Heart right ventricle (tissue), 16 donors: Measurements from ENCODE around the gene STRN3. TPM values are rescaled to one million over a fixed set of nuclear protein-coding genes. Genes with fewer than 3 reads are reported as not detected.

Source experiments
- ATAC-seq, 8 donors: fragments of 200-7000 bp; cut with Tn5 transposase; one replicate each; pipeline ENCODE4 v1.9.1; 2020; ENCODE audit warnings: mild to moderate bottlenecking in 8 of 8, moderate library complexity in 8 of 8, moderate number of reproducible peaks in 1 of 8
- DNase-seq, 2 donors: peaks; one replicate each; pipeline ENCODE4 v3.0.0-alpha.2; 2020
- H3K27ac ChIP-seq, 10 donors: fragments of 200-600 bp; sonication (generic) in 2 of 10; one replicate each; pipeline versions ENCODE4 v1.5.0 to v1.8.0; 2020 to 2022; ENCODE audit warnings: mild to moderate bottlenecking in 3 of 10
- H3K27me3 ChIP-seq, 7 donors: fragments of 200-600 bp; one replicate each; pipeline ENCODE4 v1.8.0; 2021 to 2022; ENCODE audit warnings: mild to moderate bottlenecking in 2 of 7
- H3K36me3 ChIP-seq, 9 donors: fragments of 200-600 bp; sonication (generic) in 1 of 9; one replicate each; pipeline versions ENCODE4 v1.5.0 to v1.8.0; 2020 to 2022; ENCODE audit warnings: mild to moderate bottlenecking in 2 of 9
- H3K4me1 ChIP-seq, 9 donors: fragments of 200-600 bp; sonication (generic) in 1 of 9; one replicate each; pipeline versions ENCODE4 v1.5.0 to v1.8.0; 2020 to 2022; ENCODE audit warnings: mild to moderate bottlenecking in 4 of 9
- H3K4me3 ChIP-seq, 10 donors: fragments of 200-600 bp; sonication (generic) in 2 of 10; one replicate each; pipeline versions ENCODE4 v1.5.0 to v1.8.0; 2020 to 2022; ENCODE audit warnings: mild to moderate bottlenecking in 7 of 10, moderate library complexity in 2 of 10
- H3K9me3 ChIP-seq, 11 donors: fragments of 200-600 bp in 10 of 11; sonication (generic) in 2 of 11; one replicate each; pipeline versions ENCODE4 v1.5.0 to v1.8.0; 2013 to 2022; ENCODE audit warnings: mild to moderate bottlenecking in 2 of 11, control low read depth in 1 of 11, moderate library complexity in 1 of 11
- CTCF ChIP-seq, 9 donors: fragments of 200-600 bp; sonication (generic) in 2 of 9; IDR thresholded peaks; one replicate each; pipeline versions ENCODE4 v1.5.0 to v1.8.0; 2021 to 2022; ENCODE audit warnings: antibody characterized with exemption in 9 of 9, mild to moderate bottlenecking in 5 of 9, moderate library complexity in 1 of 9
- WGBS, 2 donors: extraction: QIAGEN DNeasy Blood & Tissue Kit; methylation state at CpG; one replicate each; pipeline ENCODE4 v1.1.7; 2013; ENCODE audit warnings: inconsistent platforms in 1 of 2; 5-methylcytosine and 5-hydroxymethylcytosine counted together
- intact Hi-C, 10 donors: fragments of 100-400 bp; cut with DNase I; formaldehyde crosslinking; loops; one replicate each; pipeline versions ENCODE4 v1.11.1 to v1.14.2; 2022
- polyA plus RNA-seq, 2 donors: library from polyadenylated mRNA; stranded (reverse); fragments of 200-250 nt; gene quantifications; one replicate each; pipeline ENCODE4 v1.2.3, GENCODE V29; 2013
- total RNA-seq, 10 donors: library from RNA; stranded (reverse); fragmentation: NEBNext Ultra II Directional in 3 of 10; extraction: Animal tissue kit (Norgen Biotek cat#: 25700) in 3 of 10; gene quantifications; one replicate each; pipeline versions ENCODE4 v1.2.1 to v1.2.4, GENCODE V29; 2021 to 2023
- donor health status: Arrhythmogenic right ventricular cardiomyopathy.
- donor health status: ischemic (EF 13 %, LVEDD 7.1; RV severe dilation, severe dysfunction).
- donor health status: healthy with polysubstance abuse.
- donor health status: DM: no; HTN: yes; CAD: no.
- donor health status: DM: no; HTN: no; CAD: no.
- donor health status: ischemic (EF 25% LVEDD 6.9; RV normal size, moderate dysfunction).
- donor health status: ischemic (EF 25% LVEDD 5.7; RV mildly dilated, moderate dysfunction).
- donor health status: healthy.
- donor health status: DM: yes; HTN: yes; CAD: no.
- donor health status: Ischemic cardiomyopathy.
- donor health status: ischemic (EF 35%, LVEDD 5.7; RV mildly dilated, moderate dysfunction).
- donor health status: nonischemic (EF 11% LVEDD 7.7; RV severe dilation, severe dysfunction).
- donor health status: DM: yes; HTN: yes; CAD: no.
- donor health status: PGD.
- donor health status: ischemic (EF 29% LVEDD 5.4; RV normal size, mild dysfunction).
- donor health status: nonischemic (EF 23%, LVEDD 6.1; RV moderate dilation, normal function).

STRN3 gene
- total and polyA plus RNA-seq, 12 donors = 10.5 to 60.4 (median 50.2) TPM

- WGBS, 2 donors = 5 to 7% methylated on average over 4 of the region's 4 CpGs
- H3K4me1 ChIP-seq = peaks cover 0 to 67% (median 43%) of the 10 kb centered on the region in 9 donors
- DNase-seq (no peak), ATAC-seq (peak in 7 of 8 donors; percentile 34 to 68 (median 53))
- intact Hi-C loops = loop anchor here in 3 of 10 donors (5.0 to 10.0 kb wide), 2 partner anchors 32 to 360 kb away; partner anchors contain the start of genes AP4S1 (in 2 of the 3) and STRN3 (in 2 of the 3)
- H3K4me3 ChIP-seq = no peak overlapping the region
- H3K27ac ChIP-seq = peak overlapping the region in 7 of 10 donors; percentile 2 to 63 (median 54)
- no peaks in the 10 kb centered on the region for H3K27me3 ChIP-seq
- H3K9me3 ChIP-seq = peaks cover 0 to 27% (median 8%) of the 10 kb centered on the region in 11 donors
- peaks cover 0 to 18% (median 0%) of the 10 kb centered on the region in 9 donors for H3K36me3 ChIP-seq
- TF ChIP-seq CTCF (IDR thresholded peaks at IDR 0.05) = no peak
Measured at GRCh38 chr14:30994681-30995620, 31.2 kb downstream of the STRN3 start.

- intact Hi-C loops = loop anchor here in 3 of 10 donors (5.0 to 10.0 kb wide), 2 partner anchors 34 to 362 kb away; partner anchors contain the start of genes AP4S1 (in 2 of the 3) and STRN3 (in 2 of the 3)
- no peak for TF ChIP-seq CTCF (IDR thresholded peaks at IDR 0.05)
- H3K4me1 ChIP-seq = peaks cover 0 to 77% (median 43%) of the 10 kb centered on the region in 9 donors
- H3K4me3 ChIP-seq = no peak overlapping the region
- H3K27ac ChIP-seq = no peak overlapping the region
- ATAC-seq (no peak), DNase-seq (no peak)
- H3K9me3 ChIP-seq = peaks cover 0 to 8% (median 0%) of the 10 kb centered on the region in 11 donors
- H3K36me3 ChIP-seq = peaks cover 0 to 5% (median 0%) of the 10 kb centered on the region in 9 donors
- H3K27me3 ChIP-seq = no peaks in the 10 kb centered on the region
Measured at GRCh38 chr14:30993071-30993470, 33.1 kb downstream of the STRN3 start.

- TF ChIP-seq CTCF (IDR thresholded peaks at IDR 0.05) = no peak
- intact Hi-C loops = loop anchor here in 3 of 10 donors (5.0 to 10.0 kb wide), 2 partner anchors 36 to 363 kb away; partner anchors contain the start of genes AP4S1 (in 2 of the 3) and STRN3 (in 2 of the 3)
- no peaks in the 10 kb centered on the region for H3K36me3 ChIP-seq
- H3K27ac ChIP-seq = peak overlapping the region in 1 of 10 donors; percentile 4
- H3K9me3 ChIP-seq = no peaks in the 10 kb centered on the region
- DNase-seq = no peak
- ATAC-seq = no peak
- H3K4me1 ChIP-seq = peaks cover 0 to 76% (median 43%) of the 10 kb centered on the region in 9 donors
- no peaks in the 10 kb centered on the region for H3K27me3 ChIP-seq
- WGBS, 2 donors = 62 to 67% methylated on average over 2 of the region's 2 CpGs
- no peak overlapping the region for H3K4me3 ChIP-seq
Measured at GRCh38 chr14:30991408-30991807, 34.8 kb downstream of the STRN3 start.

GRCh38 chr14:30990770-30991169 lies 35.4 kb downstream of the STRN3 start:
- Histone ChIP-seq H3K27me3 (no peaks in the 10 kb centered on the region), H3K36me3 (no peaks in the 10 kb centered on the region), H3K4me1 (peaks cover 0 to 70% (median 36%) of the 10 kb centered on the region in 9 donors), H3K9me3 (no peaks in the 10 kb centered on the region), H3K4me3 (no peak overlapping the region), H3K27ac (no peak overlapping the region)
- intact Hi-C loops = loop anchor here in 3 of 10 donors (5.0 to 10.0 kb wide), 2 partner anchors 37 to 364 kb away; partner anchors contain the start of genes AP4S1 (in 2 of the 3) and STRN3 (in 2 of the 3)
- ATAC-seq (no peak), DNase-seq (no peak)
- TF ChIP-seq CTCF (IDR thresholded peaks at IDR 0.05) = no peak
